Effector CD4-positive, alpha-beta T cell (primary cell): ENCODE measurements around the gene OLIG2.

ENCODE experiments used
- DNase-seq: peaks from one replicate; pipeline ENCODE4 v3.0.0-alpha.2; 2020

The OLIG2 gene

DNA sequence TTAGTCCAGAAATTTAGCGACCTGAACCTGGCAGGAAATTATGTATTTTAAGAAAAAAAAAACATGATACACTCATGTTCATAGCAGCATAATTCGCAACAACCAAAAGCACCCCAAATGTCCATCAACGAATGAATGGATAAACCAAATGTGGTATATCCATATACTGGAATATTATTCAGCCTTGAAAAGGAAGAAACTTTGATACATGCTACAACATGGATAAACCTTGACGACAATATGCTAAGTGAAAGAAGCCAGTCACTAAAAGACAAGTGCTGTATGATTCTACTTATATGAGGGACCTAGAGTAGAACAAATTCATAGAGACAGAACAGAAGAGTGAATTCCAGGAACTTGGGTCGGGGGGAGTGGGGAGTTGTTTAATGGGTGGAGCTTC lies 43.5 kb downstream of the OLIG2 start:
- DNase-seq = no peak

DNA sequence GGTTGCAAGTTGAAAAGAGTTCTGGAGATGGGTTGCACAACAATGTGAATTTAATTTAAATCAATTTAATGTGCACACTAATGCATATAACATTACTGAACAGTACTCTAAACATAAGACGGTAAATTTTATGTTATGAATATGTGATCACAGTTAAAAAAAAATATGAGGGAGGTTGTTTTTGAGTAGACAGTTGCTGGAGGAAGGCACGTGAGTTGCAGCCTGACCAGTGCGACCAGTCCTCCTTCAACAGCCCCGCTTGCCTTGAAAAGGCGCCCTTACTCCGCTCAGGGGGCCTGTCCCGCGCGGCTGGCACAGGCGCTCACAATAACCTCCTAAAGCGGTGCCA lies 43.9 kb downstream of the OLIG2 start:
- DNase-seq = no peak

DNA sequence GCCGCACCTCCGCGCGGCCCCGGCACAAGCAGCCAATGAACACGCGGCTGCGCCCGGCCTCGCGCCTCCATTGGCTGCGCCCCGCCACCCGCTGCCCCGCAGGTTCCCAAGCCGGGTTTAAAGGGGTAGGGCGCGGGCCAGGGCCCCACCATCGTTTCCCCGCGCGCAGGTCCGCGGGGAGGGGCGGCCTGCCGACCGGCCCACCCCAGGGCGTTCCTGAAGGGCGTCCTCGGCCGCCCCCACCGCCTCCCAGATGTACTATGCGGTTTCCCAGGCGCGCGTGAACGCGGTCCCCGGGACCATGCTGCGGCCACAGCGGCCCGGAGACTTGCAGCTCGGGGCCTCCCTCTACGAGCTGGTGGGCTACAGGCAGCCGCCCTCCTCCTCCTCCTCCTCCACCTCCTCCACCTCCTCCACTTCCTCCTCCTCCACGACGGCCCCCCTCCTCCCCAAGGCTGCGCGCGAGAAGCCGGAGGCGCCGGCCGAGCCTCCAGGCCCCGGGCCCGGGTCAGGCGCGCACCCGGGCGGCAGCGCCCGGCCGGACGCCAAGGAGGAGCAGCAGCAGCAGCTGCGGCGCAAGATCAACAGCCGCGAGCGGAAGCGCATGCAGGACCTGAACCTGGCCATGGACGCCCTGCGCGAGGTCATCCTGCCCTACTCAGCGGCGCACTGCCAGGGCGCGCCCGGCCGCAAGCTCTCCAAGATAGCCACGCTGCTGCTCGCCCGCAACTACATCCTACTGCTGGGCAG lies 44.4 kb downstream of the OLIG2 start, which contains the start of gene OLIG1:
OLIG1 (plus strand) TSS at position 148 of the 750 bp plus-strand sequence; CDS start at position 254, 106 bp downstream.
- no peak for DNase-seq

DNA sequence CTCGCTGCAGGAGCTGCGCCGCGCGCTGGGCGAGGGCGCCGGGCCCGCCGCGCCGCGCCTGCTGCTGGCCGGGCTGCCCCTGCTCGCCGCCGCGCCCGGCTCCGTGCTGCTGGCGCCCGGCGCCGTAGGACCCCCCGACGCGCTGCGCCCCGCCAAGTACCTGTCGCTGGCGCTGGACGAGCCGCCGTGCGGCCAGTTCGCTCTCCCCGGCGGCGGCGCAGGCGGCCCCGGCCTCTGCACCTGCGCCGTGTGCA lies 44.9 kb downstream of the OLIG2 start:
- DNase-seq = no peak

DNA sequence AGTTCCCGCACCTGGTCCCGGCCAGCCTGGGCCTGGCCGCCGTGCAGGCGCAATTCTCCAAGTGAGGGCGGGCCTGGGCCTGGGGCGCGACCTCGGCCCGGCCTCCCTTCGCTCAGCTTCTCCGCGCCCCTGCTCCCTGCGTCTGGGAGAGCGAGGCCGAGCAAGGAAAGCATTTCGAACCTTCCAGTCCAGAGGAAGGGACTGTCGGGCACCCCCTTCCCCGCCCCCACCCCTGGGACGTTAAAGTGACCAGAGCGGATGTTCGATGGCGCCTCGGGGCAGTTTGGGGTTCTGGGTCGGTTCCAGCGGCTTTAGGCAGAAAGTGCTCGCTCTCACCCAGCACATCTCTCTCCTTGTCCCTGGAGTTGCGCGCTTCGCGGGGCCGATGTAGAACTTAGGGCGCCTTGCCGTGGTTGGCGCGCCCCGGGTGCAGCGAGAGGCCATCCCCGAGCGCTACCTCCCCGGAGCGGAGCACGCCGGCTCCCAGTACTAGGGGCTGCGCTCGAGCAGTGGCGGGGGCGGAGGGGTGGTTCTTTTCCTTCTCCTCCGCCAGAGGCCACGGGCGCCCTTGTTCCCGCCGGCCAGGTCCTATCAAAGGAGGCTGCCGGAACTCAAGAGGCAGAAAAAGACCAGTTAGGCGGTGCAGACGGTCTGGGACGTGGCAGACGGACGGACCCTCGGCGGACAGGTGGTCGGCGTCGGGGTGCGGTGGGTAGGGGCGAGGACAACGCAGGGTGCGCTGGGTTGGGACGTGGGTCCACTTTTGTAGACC lies 45.4 kb downstream of the OLIG2 start:
- DNase-seq = no peak

DNA sequence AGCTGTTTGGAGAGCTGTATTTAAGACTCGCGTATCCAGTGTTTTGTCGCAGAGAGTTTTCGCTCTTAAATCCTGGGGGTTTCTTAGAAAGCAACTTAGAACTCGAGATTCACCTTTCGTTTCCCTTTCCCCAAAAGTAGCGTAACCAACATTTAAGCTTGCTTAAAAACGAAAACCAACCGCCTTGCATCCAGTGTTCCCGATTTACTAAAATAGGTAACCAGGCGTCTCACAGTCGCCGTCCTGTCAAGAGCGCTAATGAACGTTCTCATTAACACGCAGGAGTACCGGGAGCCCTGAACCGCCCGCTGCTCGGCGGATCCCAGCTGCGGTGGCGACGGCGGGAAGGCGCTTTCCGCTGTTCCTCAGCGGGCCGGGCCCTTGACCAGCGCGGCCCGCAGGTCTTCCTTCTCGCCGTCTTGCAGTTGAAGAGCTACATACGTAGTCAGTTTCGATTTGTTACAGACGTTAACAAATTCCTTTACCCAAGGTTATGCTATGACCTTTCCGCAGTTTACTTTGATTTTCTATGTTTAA lies 46.1 kb downstream of the OLIG2 start:
- DNase-seq = no peak

DNA sequence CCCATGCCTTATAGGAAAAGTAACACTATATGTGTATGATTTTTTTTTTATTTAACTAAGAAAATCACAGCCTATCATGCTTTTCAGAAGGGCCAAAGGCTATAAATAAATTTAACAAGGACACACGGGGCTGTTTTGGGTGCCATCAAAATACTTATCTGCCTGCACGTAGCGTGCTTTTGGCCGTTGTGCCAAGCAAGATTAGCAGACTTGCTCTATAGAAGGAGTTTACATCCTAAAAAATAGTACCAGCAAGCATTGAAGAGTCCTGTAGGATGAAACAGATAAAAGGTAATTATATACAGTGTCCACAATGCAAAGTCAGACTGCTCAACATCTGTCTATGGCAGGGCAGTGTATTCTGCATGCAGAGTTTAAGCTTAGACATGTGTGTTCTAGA lies 47.9 kb downstream of the OLIG2 start:
- no peak for DNase-seq

DNA sequence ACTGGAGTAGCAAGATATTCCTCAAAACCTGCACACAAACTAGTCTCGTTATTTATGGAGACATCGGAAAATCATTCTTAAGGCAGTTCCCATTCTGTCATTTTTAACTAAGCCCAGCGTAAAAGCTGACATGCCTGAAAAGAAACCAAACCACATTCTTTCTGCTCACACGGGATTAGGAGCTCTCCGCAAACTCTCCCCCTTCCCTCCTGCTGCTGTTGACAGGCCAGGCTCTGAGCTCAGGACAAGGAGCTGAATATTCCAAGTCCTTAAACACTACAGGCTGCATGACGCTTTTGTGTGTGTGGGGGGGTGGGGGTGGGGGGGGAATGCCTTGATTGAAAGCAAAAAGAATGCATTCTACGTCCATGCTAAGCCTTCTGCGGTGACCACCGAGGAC lies 49.4 kb downstream of the OLIG2 start:
- DNase-seq = no peak

DNA sequence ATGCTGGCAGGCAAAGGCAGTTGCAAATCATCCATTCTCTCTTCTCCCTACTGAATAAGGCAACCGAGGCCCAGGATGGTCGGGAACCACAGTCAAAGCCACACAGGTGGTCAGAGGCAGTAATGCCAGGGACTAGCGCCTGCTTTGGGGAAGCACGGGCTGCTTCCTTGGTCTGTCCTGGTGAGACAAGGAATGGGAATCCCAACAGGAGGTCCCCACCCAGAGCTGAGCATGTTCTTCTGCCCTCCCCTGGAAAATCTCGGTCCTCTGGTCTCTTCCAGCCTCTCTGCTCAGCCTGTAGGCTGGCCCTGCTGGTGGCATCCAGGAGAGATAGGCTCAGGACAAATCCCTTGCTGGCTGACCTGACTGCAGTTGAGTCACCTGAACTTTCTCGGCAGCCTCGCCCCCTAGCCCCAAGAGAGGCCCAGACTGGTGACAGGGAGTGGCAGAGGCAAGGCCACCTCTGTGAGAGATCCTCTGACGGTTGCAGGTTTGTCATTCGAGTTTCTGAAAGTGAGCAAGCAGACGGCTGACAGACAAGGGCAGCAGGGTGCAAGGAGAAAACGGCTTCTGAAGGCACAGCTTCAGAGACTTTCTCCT lies 50.0 kb downstream of the OLIG2 start:
- no peak for DNase-seq

DNA sequence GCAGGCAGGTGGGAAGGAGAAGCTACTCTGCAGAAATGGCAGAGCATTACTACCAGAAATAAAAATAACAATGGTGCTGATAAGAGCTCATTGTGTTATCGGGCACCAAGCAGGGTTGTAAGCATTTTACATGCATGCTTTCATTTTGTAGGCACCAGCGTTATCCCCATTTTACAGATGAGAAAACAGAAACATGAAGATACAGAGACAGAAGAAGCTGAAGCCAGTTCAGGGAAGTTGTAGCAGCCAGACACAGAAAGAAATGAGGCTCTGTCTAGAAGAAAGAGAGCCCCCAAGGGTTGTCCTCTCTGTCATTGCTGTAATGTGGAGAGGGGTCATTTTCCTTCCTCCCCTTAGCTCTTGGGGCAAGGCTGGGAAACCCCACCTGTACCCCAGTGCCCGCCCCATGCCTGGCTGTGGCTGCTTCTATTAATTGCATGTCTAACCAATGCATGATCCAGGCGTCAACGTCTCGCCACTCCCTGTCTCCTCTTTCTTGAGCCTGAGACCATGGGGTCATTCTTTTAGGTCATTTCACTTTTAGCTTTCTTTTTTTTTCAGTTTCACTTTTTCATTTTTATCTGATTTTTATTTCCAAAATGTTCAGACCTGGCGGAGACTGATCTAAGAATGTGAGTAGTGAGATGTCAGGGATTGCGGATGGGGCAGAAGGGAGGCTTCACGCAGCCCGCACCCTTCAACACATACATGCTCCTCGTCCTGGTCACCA lies 51.0 kb downstream of the OLIG2 start:
- DNase-seq = no peak
